ENCODE data around the gene LTBR.
"Not testable (repeated sequence)": the region's sequence is repeated elsewhere in the genome, so short reads cannot be mapped to it uniquely, and the experiment has no call there.

The LTBR gene

GRCh38 chr12:6425590-6426531, 41.9 kb downstream of the LTBR start:
- DNase-seq (ENCODE audit: low spot score) = no peak

DNA sequence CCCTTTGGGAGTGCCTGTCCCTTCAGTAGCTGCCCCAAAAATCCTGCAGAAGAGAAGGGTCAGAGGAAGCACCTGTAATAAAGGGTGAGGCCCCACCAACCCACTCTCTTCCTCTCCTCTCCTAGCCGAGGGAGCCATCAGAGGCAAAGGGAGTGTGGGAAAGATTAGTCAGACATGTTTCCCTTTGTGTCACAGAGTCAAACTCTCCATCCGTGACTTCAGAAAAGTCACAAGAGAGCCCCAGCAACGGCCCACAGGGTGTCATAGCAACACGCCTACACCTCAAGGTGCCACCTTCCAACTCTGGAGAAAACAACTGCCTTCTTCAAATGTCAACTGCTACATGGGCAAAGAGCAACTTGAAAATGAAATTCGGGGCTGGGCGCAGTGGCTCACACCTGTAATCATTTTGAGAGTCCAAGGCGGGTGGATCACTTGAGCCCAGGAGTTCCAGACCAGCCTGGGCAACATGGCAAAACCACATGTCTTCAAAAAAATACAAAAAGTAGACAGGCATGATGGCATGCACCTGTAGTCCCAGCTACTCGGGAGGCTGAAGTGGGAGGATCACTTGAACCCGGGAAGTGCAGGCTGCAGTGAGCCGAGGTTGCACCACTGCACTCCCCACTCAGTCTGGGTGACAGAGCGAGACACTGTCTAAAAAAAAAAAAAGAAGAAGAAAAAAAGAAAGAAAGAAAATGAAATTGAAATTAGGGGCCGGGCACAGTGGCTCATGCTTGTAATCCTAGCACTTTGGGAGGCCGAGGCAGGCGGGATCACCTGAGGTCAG, 43.1 kb downstream of the LTBR start:
- DNase-seq (ENCODE audit: low spot score) = peak; percentile 91

DNA sequence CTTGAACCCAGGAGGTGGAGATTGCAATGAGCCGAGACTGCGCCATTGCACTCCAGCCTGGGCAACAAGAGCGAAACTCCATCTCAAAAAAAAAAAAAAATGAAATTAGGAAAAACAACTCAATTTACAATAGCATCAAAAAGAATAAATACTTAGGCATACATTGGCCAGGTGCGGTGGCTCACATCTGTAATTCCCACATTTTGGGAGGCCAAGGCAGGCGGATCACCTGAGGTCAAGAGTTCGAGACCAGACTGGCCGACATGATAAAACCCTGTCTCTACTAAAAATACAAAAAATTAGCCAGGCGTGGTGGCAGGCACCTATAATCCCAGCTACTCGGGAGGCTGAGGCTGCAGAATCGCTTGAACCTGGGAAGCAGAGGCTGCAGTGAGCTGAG, 43.8 kb downstream of the LTBR start:
- DNase-seq (ENCODE audit: low spot score) = not testable (repeated sequence)

DNA sequence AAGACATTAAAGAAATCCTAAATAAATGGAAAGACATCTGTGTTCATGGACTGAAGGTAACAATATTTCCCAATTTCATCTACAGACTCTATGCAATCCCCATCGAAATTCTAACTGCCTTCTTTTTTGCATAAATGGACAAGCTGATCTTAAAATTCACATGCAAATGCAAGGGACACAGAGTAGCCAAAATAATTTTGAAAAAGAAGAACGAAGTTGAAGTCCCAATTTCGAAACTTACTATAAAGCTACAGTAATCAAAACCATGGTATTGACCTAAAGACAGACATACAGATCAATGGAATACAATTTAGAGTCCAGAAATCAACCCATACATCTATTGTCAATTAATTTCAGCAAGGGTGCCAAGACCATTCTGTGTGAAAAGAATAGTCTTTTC, 44.4 kb downstream of the LTBR start:
- DNase-seq (ENCODE audit: low spot score) = no peak

DNA sequence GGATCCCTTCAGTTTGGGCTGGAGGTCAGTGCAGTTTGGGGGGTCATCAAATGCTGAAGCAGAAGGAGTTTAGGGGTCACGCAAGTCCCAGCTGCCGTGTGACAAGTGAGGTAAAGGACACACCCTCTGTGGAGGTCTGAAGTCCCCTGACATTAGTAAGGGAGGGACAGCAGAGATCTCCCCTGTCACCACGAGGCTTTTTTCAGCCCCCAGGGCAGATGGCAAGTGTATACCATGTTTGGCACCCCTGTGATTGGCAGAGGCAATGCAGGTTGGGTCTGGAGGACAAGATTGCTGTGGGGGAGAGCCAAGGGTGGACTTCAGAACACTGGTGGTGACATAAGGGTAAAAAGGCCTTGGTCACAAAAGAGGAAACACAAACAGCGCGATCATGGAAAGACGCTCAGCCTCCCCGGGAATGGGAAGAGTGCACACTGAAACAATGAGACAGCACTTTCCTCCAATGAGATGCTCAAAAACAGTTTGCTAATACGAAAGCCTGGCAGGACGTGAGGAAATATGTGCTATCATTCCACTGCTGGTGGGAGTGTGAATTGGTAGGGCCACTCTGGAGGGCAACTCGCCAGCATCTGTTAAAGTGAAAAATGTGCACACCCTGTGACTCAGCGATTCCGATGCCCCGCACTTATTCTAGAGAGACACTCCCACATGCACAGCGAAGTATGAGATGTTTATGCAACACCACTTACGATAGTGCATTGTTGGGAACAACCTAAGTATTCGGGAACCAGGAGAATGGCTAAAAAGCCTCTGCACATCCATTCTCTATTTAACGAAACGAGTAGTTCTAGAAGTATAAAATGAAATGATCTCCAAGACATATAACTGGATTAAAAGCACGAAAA, 46.4 kb downstream of the LTBR start:
- peak; percentile 38 for DNase-seq (ENCODE audit: low spot score)

GRCh38 chr12:6432991-6433390, 49.0 kb downstream of the LTBR start:
- no peak for DNase-seq (ENCODE audit: low spot score)

- DNase-seq (ENCODE audit: low spot score) = peak; percentile 34
Measured at GRCh38 chr12:6434205-6435140, 50.5 kb downstream of the LTBR start.

DNA sequence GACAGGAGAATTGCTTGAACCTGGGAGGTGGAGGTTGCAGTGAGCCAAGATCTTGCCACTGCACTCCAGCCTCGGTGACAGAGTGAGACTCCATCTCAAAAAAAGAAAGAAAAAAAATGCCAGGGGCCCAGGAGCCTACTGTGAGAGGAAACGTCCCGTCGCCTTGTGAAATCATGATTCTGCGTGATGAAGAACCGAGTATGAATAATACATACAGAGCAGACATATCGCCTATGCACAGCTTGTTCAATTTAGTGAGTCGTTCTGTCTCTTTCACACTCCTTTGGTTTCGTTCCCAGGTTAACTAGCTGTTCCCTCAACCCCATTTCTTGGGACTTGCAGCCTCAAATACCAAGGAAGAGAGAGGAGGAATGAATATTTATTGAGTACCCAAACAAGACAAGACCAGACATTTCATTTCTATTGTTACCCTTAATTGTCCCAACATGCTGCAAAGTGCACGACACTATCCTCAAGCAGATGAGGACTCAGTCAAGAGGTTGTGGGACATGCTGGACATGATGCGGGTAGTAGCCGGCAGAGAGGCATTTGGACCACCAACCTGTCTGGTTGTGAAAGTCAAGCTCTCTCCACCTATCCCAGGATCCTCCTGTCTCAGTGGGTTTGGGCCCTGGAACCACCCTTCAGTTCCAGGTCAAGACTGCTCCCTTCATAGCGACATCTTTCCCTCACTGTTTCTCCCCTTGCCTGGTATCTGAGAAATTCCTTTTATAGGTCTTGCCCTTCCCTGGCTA, 52.2 kb downstream of the LTBR start:
- DNase-seq (ENCODE audit: low spot score) = no peak

DNA sequence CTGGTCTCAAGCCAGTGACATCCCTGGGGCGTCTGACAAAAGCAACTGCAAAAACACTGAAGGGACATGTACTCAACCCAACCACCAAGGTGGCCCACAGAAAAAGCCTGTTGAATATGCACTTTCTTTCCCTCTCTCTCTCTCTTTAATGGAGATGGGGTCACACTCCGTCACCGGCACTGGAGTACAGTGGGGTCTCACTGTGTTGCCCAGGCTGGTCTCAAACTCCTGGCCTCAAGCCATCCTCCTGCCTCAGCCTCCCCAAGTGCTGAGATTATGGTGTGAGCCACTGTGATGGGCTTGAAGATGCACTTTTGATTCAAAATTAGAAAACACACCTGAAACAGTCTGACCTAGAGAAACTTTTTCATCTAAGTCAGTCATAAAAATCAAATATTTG, 53.6 kb downstream of the LTBR start:
- no peak for DNase-seq (ENCODE audit: low spot score)

- no peak for DNase-seq (ENCODE audit: low spot score)
Measured at GRCh38 chr12:6438345-6438744, 54.4 kb downstream of the LTBR start.

DNA sequence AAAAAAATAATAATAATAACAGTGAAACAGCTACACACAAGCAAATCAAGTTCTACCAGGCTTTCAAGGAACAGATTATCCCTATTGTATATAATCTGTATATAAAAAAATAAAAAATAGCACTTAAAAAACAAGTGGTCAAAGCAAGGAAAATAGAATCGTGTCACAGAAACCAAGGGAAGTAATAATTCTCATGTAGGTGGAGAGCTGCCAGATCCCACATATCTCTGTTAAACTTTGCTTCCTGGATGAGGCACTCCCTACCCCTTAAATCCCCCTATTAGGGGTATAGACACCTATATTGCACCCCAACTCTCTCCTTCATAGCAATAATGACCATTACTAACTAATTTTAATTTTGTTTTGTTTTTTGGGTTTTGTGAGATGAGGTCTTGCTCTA, 56.4 kb downstream of the LTBR start:
- no peak for DNase-seq (ENCODE audit: low spot score)
